OCI-LY1 (cell line): ENCODE results near the gene OSER1.

Experiments
- H2AFZ ChIP-seq: fragments of 200-600 bp; sonication (generic), shearing (Covaris generic); 2 replicates; pipeline ENCODE4 v1.6.0; 2014; ENCODE audit warnings: antibody characterized with exemption, mild to moderate bottlenecking, low read length
- H3F3A ChIP-seq: fragments of 200-600 bp; sonication (generic), shearing (Covaris generic); 2 replicates; pipeline ENCODE4 v1.6.0; 2014; ENCODE audit warnings: mild to moderate bottlenecking, antibody characterized with exemption, low read length, moderate library complexity; ENCODE audit not compliant: insufficient read depth
- H3K27ac ChIP-seq: fragments of 200-600 bp; sonication (generic); 2 replicates; pipeline ENCODE4 v1.5.1; 2014; ENCODE audit warnings: low read length, mixed run types, mild to moderate bottlenecking, low read depth; ENCODE audit not compliant: poor library complexity, severe bottlenecking
- H3K27me3 ChIP-seq: fragments of 200-600 bp; sonication (generic); 2 replicates; pipeline ENCODE4 v1.6.0; 2014; ENCODE audit warnings: antibody characterized with exemption, mild to moderate bottlenecking, low read length, moderate library complexity; ENCODE audit not compliant: insufficient read depth
- H3K36me3 ChIP-seq: fragments of 200-600 bp; sonication (generic); 2 replicates; pipeline ENCODE4 v1.6.1; 2014; ENCODE audit warnings: mild to moderate bottlenecking, antibody characterized with exemption, low read length, moderate library complexity, mixed read lengths; ENCODE audit not compliant: insufficient read depth
- H3K4me1 ChIP-seq: fragments of 200-600 bp; sonication (generic); 2 replicates; pipeline ENCODE4 v1.5.1; 2014; ENCODE audit warnings: mild to moderate bottlenecking, low read length, moderate library complexity; ENCODE audit not compliant: insufficient read depth, severe bottlenecking
- H3K4me2 ChIP-seq: fragments of 200-600 bp; sonication (generic), shearing (Covaris generic); 2 replicates; pipeline ENCODE4 v1.6.1; 2014; ENCODE audit warnings: low read length
- H3K4me3 ChIP-seq: fragments of 200-600 bp; sonication (generic); 2 replicates; pipeline ENCODE4 v1.5.1; 2014; ENCODE audit warnings: low read length, low read depth, mild to moderate bottlenecking, mixed read lengths; ENCODE audit not compliant: poor library complexity, severe bottlenecking
- H3K79me2 ChIP-seq: fragments of 200-600 bp; shearing (Covaris generic); 2 replicates; pipeline ENCODE4 v1.6.1; 2016; ENCODE audit warnings: mixed run types, low read length, mixed read lengths; ENCODE audit not compliant: insufficient read depth
- H3K9ac ChIP-seq: fragments of 200-600 bp; sonication (generic), shearing (Covaris generic); 2 replicates; pipeline ENCODE4 v1.6.1; 2014; ENCODE audit warnings: mild to moderate bottlenecking, low read length, mixed read lengths
- H3K9me2 ChIP-seq: fragments of 200-600 bp; sonication (generic), shearing (Covaris generic); 2 replicates; pipeline ENCODE4 v1.6.1; 2014; ENCODE audit warnings: low read depth, mild to moderate bottlenecking, low read length, mixed read lengths
- H3K9me3 ChIP-seq: fragments of 200-600 bp; shearing (Covaris generic); 2 replicates; pipeline ENCODE4 v1.6.1; 2014; ENCODE audit warnings: low read length, mixed read lengths
- H4K20me1 ChIP-seq: fragments of 200-600 bp; sonication (generic), shearing (Covaris generic); 2 replicates; pipeline ENCODE4 v1.6.0; 2016; ENCODE audit warnings: mild to moderate bottlenecking, low read length; ENCODE audit not compliant: insufficient read depth
- CTCF ChIP-seq: fragments of 200-600 bp; sonication (generic), shearing (Covaris generic); IDR thresholded peaks from 2 replicates; pipeline ENCODE4 v1.5.1; 2017; ENCODE audit warnings: mild to moderate bottlenecking, antibody characterized with exemption, low read length, moderate library complexity, mixed read lengths
- EZH2 ChIP-seq: fragments of 200-600 bp; sonication (generic), shearing (Covaris generic); IDR thresholded peaks from 2 replicates; pipeline ENCODE4 v1.8.0; 2017; ENCODE audit warnings: borderline replicate concordance, mixed run types, mild to moderate bottlenecking, antibody characterized with exemption, low read length, moderate library complexity, mixed read lengths

The OSER1 gene

GRCh38 chr20:44185574-44185973, 25.0 kb downstream of the OSER1 start:
- H2AFZ ChIP-seq: no peak overlapping the region
- TF ChIP-seq EZH2: no peak
- TF ChIP-seq CTCF: no peak
- H3K9me2 ChIP-seq: no peaks in the 10 kb centered on the region
- no peaks in the 10 kb centered on the region for H3F3A ChIP-seq
- H3K9ac ChIP-seq: no peak overlapping the region
- no peaks in the 10 kb centered on the region for H3K36me3 ChIP-seq
- H3K27me3 ChIP-seq: peaks cover 4% of the 10 kb centered on the region; the same call in 1 of the 2 replicates
- H4K20me1 ChIP-seq: no peaks in the 10 kb centered on the region
- H3K79me2 ChIP-seq: no peaks in the 10 kb centered on the region
- H3K4me2 ChIP-seq: no peak overlapping the region
- H3K9me3 ChIP-seq: no peaks in the 10 kb centered on the region
- H3K27ac ChIP-seq: no peak overlapping the region
- no peak overlapping the region for H3K4me3 ChIP-seq
- peaks cover 5% of the 10 kb centered on the region for H3K4me1 ChIP-seq

- peaks cover 4% of the 10 kb centered on the region; the same call in 1 of the 2 replicates for H3K27me3 ChIP-seq
- no peaks in the 10 kb centered on the region for H3K9me2 ChIP-seq
- H4K20me1 ChIP-seq: no peaks in the 10 kb centered on the region
- H2AFZ ChIP-seq: no peak overlapping the region
- H3K9me3 ChIP-seq: no peaks in the 10 kb centered on the region
- H3K79me2 ChIP-seq: no peaks in the 10 kb centered on the region
- H3K27ac ChIP-seq: no peak overlapping the region
- no peak for TF ChIP-seq CTCF
- TF ChIP-seq EZH2: no peak
- no peak overlapping the region for H3K4me2 ChIP-seq
- H3F3A ChIP-seq: no peaks in the 10 kb centered on the region
- H3K36me3 ChIP-seq: no peaks in the 10 kb centered on the region
- H3K4me3 ChIP-seq: no peak overlapping the region
- H3K4me1 ChIP-seq: peaks cover 5% of the 10 kb centered on the region
- no peak overlapping the region for H3K9ac ChIP-seq
These were observed 27.3 kb downstream of the OSER1 start for GRCh38 chr20:44183282-44183681.

- Histone ChIP-seq H3K36me3 (no peaks in the 10 kb centered on the region), H3F3A (no peaks in the 10 kb centered on the region), H3K27me3 (peaks cover 4% of the 10 kb centered on the region; the same call in 1 of the 2 replicates), H3K9me2 (no peaks in the 10 kb centered on the region), H3K9me3 (no peaks in the 10 kb centered on the region), H4K20me1 (no peaks in the 10 kb centered on the region), H3K4me2 (no peak overlapping the region), H2AFZ (no peak overlapping the region), H3K9ac (no peak overlapping the region), H3K4me1 (peaks cover 1% of the 10 kb centered on the region), H3K27ac (no peak overlapping the region), H3K4me3 (no peak overlapping the region), H3K79me2 (no peaks in the 10 kb centered on the region)
- TF ChIP-seq CTCF (no peak), EZH2 (no peak)
These were observed 27.7 kb downstream of the OSER1 start for GRCh38 chr20:44182863-44183262.
